ENCODE data around the gene SHE. TPM values are rescaled to one million over a fixed set of nuclear protein-coding genes. Genes with fewer than 3 reads are reported as not detected.

Gene SHE
- total and polyA plus RNA-seq, 9 donors: 4.3 to 20.5 (median 9.0) TPM

DNA sequence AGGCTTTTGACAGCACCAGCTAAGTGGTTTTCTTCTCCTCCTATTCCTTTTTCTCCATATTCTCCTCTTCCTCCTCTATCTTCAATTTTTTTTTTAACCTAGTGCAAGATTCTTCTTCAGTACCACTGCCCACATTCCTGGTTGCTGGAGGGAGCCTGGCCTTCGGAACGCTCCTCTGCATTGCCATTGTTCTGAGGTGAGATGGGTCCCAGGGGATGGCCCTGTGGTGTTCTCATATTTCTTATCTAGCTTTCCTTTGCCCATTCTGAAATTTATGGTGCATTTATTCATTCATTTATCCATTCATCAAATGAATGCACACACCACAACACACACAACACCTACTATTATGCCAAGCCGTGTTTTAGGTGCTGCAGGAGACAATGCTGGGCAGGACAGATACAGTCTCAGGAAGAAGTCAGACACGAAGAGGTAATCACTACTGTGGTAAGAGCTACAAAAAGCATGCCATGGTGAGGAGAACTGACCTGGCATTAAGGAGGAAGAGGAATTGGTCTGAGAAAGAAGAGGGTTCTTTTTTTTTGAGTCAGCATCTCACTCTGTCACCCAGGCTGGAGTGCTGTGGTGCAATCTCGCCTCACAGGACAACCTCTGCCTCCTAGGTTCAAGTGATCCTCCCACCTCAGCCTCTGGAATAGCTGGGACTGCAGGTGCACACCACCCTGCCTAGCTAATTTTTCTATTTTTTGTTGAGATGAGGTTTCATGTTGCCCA, 47.7 kb downstream of the SHE start:
- no peak for DNase-seq
- no peak for TF ChIP-seq EP300 (IDR thresholded peaks at IDR 0.05)
- TF ChIP-seq, protein P1, sequence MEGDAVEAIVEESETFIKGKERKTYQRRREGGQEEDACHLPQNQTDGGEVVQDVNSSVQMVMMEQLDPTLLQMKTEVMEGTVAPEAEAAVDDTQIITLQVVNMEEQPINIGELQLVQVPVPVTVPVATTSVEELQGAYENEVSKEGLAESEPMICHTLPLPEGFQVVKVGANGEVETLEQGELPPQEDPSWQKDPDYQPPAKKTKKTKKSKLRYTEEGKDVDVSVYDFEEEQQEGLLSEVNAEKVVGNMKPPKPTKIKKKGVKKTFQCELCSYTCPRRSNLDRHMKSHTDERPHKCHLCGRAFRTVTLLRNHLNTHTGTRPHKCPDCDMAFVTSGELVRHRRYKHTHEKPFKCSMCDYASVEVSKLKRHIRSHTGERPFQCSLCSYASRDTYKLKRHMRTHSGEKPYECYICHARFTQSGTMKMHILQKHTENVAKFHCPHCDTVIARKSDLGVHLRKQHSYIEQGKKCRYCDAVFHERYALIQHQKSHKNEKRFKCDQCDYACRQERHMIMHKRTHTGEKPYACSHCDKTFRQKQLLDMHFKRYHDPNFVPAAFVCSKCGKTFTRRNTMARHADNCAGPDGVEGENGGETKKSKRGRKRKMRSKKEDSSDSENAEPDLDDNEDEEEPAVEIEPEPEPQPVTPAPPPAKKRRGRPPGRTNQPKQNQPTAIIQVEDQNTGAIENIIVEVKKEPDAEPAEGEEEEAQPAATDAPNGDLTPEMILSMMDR (IDR thresholded peaks at IDR 0.05): no peak
- no peak for TF ChIP-seq POLR2A (IDR thresholded peaks at IDR 0.05)
- H3K4me1 ChIP-seq (ENCODE audit: insufficient read depth): no peaks in the 10 kb centered on the region
- H3K27me3 ChIP-seq: no peaks in the 10 kb centered on the region
- intact Hi-C loops (cut with DNase I): no loop called here
- no peaks in the 10 kb centered on the region for H3K36me3 ChIP-seq
- no peaks in the 10 kb centered on the region for H3K9me3 ChIP-seq
- H3K27ac ChIP-seq: no peak overlapping the region
- 89 to 92% (median 90%) methylated on average over 5 of the region's 5 CpGs for WGBS, 3 donors
- H3K4me3 ChIP-seq: no peak overlapping the region

GRCh38 chr1:154453574-154454352, 48.4 kb downstream of the SHE start:
- TF ChIP-seq EP300 (IDR thresholded peaks at IDR 0.05): no peak
- TF ChIP-seq, protein P1 (IDR thresholded peaks at IDR 0.05): no peak
- TF ChIP-seq POLR2A (IDR thresholded peaks at IDR 0.05): no peak
- no peak overlapping the region for H3K4me3 ChIP-seq
- H3K27ac ChIP-seq: no peak overlapping the region
- no peaks in the 10 kb centered on the region for H3K27me3 ChIP-seq
- no peak for DNase-seq
- H3K9me3 ChIP-seq: no peaks in the 10 kb centered on the region
- H3K36me3 ChIP-seq: no peaks in the 10 kb centered on the region
- 62 to 74% (median 67%) methylated on average over 5 of the region's 5 CpGs for WGBS, 3 donors
- intact Hi-C loops (cut with DNase I): no loop called here
- no peaks in the 10 kb centered on the region for H3K4me1 ChIP-seq (ENCODE audit: insufficient read depth)

- intact Hi-C loops (cut with DNase I): no loop called here
- 93 to 95% (median 94%) methylated on average over 5 of the region's 5 CpGs for WGBS, 3 donors
- no peaks in the 10 kb centered on the region for H3K27me3 ChIP-seq
- H3K4me3 ChIP-seq: no peak overlapping the region
- H3K4me1 ChIP-seq (ENCODE audit: insufficient read depth): no peaks in the 10 kb centered on the region
- no peaks in the 10 kb centered on the region for H3K36me3 ChIP-seq
- H3K9me3 ChIP-seq: no peaks in the 10 kb centered on the region
- TF ChIP-seq POLR2A (IDR thresholded peaks at IDR 0.05) (no peak), EP300 (IDR thresholded peaks at IDR 0.05) (no peak)
- no peak for DNase-seq
- no peak overlapping the region for H3K27ac ChIP-seq
These were observed 49.1 kb downstream of the SHE start for GRCh38 chr1:154453161-154453560.

DNA sequence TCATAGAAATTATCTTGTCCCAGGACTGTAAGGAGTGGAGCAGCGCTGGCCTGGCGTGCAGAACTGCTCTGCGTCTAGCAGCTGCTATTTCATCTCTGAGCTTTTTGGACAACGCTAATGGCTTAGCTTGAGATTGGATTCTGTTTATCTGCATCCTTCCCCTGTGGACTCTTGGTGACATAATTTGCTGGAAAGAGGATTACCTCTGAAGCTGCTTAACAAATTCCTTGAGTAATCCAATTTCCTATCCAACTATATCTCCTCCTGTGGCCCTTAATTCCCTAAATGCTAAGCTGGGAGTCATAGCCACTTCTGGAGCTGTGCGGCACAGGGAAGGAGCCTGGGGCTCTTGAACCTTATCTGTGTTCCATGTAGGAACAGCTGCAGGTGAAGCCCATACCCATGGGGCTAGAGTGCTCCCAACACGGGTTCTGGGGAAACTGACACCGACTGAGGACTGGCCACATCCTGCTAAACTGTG, 53.8 kb downstream of the SHE start:
- Histone ChIP-seq H3K27me3 (no peaks in the 10 kb centered on the region), H3K36me3 (no peaks in the 10 kb centered on the region), H3K27ac (no peak overlapping the region), H3K9me3 (no peaks in the 10 kb centered on the region), H3K4me3 (no peak overlapping the region), H3K4me1 (ENCODE audit: insufficient read depth) (peaks cover 2% of the 10 kb centered on the region)
- intact Hi-C loops (cut with DNase I): no loop called here
- 79 to 85% (median 80%) methylated on average over 7 of the region's 7 CpGs for WGBS, 3 donors
- DNase-seq: no peak
- no peak for TF ChIP-seq EP300 (IDR thresholded peaks at IDR 0.05)
- TF ChIP-seq, protein P1 (IDR thresholded peaks at IDR 0.05): no peak
- no peak for TF ChIP-seq POLR2A (IDR thresholded peaks at IDR 0.05)
